ENCODE data around the gene RHOC.

RHOC gene

GRCh38 chr1:112717263-112717873, 10.4 kb upstream of the RHOC start:
- DNase-seq = no peak

DNA sequence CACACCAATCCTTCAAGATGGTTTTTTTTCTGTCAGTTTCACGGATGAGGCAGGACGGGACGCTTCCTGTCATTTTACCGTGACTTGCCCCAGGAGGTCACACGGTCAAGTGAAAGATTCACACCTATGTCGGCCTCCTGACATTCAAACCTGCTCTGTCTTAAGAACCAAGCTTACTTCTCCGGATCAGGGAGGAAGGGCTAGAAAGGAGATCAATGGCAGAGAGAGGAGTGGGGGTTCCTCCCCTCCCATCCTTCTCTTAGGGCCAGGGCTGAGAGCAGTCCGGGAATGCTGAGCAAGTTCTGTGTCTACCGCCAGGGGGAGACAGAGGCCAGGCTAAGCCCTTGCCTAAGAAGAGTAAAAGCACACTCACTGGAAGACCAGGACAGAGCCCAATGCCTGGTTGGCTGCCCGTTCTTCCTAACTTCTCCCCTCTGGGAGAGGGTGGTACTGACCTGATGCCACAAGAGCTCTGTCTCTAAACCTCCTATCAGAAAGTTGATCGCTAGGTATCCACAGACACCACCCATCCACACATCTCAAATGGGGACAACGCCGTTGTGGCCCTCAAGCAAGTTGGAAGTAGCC, 9.3 kb upstream of the RHOC start:
- DNase-seq = peak; percentile 77

GRCh38 chr1:112715264-112716053, 8.5 kb upstream of the RHOC start, which contains the start of gene PPM1J:
Gene PPM1J, minus strand, starts transcription at chr1:112715332. Its CDS starts 31 bp downstream, at chr1:112715301.
- DNase-seq = peak; percentile 98

DNA sequence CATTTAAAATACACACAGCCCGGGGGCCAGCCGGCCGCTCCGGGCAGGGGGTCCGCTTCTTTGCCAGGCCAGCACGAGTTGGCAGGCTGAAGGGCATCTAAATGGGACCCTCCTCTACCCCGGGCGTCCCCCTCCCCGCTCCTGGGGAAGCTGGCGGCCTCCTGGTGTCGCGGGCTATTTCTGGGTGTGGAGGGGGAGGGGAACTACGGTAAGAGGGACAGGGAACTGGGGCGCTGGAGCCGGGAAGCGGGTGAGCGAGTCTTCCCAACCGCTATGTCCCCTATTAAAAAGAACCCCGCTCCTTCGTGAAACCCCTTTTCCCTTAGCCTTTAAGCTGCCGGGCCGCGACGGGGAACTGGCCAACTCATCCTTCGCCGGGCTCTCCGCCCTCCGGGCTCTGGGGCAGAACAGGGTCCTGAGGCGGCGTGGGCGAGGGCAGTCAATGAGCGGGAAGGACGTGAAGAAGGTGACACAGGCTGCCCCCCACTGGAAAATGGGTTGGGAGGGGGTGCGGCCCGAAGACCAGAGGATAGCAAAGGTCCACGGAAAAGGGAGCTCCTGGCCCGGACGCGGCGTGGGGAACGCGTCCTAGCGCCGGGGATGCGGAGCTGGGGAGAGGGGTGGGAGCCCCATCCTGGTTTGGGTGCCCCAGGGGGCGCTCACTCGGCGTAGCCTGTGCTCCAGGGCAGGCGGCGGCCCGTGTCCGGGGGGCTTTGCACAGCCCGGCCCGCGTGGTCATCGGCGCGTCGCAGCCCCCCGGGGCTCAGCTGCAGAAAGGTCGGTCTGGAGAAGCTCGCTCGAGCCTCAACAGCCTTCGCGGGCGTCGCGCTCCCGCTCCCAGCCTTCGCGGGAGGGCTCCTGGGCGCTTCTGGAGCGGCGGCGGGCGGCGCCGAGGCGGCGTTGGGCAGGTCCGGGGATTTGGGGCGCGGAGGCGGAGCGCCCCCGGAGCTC, 7.7 kb upstream of the RHOC start:
- DNase-seq = peak; percentile 43

DNA sequence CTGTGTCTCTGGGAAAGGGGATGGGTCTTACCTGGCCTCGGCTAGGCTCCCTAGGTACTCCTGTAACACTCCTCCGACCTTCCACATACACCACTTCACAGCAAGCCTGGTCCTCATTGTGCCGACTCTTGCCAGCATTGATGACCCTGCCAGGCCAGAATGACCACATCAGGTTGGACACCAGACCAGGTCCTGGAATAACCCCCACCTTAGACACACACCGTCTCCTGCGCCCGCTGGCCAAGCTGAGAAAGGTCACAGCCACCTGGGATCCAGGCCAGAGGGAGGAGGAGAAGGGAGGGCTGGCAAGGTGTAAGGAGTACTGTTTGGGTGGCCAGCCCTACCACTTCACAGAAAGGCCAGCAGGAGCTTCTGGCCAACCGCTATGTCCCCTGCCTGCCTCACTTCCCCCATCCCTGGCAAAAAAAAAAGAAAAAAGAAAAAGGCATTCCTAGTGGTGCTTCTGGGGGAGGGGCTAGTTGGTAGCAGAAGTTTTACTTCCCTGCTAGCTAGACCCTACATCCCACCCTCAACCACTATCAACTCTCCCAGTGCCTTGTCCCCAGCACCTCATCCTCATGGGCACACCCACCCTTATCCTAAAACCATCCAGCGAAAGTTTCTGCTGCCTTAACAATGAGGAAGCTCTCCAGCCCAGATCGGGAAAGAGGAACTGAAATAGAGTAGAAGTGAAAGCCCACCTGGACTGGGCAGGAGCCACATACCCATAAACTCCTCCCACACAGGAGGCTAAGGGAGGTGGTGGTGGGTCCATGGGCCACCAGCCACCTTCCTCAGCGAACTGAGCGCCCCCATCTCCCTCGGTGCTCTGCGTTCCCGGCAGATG, 6.8 kb upstream of the RHOC start:
- DNase-seq = no peak

DNA sequence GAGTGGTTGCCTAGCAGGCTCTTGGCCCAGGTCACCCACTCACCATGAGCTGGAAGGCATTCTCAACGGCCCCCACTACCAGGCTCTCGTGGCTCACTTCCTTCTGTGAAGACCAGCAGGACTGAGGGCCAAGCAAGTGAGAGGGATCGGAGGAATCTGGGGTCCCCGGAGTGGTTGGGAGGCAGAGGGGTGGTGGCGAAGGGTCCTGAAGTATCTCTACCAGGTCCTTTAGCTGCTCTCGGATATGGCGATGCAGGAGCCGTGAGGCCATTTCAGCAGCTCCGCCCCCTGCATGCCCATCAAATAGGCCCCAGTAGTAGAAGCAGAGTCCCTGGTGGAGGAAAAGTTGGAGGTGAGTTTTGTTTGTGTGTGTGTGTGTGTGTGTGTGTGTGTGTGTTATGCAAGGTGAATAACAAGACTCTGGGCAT, 5.8 kb upstream of the RHOC start:
- DNase-seq = no peak

DNA sequence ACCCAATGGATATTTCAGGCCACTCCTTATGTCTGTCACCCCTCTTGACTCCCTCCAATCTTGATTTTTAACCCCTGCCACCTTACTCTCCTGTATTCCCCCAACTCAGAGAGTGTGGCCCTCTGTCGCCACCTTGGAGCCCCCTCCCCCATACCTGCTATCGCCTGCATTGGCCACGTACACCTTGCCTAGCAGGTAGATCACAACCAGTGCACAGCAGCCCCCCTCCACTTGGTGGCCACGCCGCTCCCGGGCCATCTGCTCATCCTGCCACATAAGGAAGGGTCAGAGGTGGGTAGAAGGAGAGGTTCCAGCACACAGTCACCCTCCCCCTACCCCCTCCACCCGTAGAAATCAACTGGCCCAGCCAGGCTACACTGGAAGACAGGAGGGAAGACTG, 5.3 kb upstream of the RHOC start:
- DNase-seq = no peak

DNA sequence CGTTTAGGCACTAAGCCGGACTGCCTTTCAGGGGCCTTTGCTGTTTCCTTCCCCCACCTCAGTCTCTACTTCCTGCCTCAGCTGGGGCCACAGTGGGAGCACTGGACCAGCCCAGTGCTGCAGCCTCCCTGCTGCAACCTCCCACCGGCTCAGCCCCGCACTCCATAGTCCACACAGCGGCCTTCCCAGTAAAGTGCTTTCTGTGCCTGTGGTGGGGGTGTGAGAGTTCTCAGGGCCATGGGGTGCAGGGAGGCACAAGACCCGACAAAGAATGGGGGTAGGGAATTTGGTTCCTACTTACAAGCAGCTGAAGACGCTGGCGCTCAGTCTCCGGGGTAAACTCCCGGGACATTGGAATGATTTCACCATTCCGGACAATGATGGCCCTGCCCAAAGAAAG, 4.7 kb upstream of the RHOC start:
- DNase-seq = no peak

- peak; percentile 27 for DNase-seq
Measured at GRCh38 chr1:112711041-112711440, 4.1 kb upstream of the RHOC start.

GRCh38 chr1:112710586-112710985, 3.7 kb upstream of the RHOC start:
- DNase-seq = peak; percentile 25

DNA sequence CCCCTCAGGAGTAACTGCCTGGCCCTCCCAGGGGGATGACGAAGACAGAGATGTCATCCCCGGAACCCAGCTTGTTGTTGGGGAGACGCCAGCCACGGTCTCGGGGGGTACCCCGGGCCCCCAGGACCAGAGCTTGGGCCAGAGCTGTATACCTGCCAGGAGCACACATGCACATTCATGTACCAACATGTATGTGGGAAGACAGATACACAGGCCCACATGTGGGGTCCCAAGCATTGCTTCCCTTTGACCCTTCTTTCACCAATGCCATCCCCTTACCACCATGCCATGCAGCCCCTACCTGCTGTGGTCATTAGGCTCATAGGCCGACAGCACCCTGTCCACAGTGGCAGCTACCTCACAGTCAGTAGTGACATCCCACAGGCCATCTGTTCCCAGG, 3.2 kb upstream of the RHOC start:
- no peak for DNase-seq

DNA sequence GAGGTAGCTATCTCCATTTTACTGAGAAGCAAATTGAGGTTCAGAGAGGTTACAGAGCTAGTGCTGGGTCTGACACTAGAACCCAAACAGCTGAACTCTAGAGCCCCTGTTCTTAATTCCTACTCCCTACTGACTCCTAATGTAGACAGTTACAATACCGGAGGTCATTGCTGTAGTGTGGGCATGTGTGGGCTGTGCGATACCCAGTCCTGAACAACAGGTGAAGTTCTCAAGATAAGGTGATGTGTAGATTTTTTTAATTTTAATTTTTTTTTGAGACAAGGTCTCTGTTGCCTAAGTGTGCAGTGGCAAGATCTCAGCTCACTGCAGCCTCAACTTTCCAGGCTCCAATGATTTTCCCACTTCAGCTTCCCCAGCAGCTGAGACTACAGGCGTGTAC, 1.6 kb upstream of the RHOC start:
- no peak for DNase-seq

- peak; percentile 30 for DNase-seq
Measured at GRCh38 chr1:112708002-112708448, 1.1 kb upstream of the RHOC start.

- peak; percentile 71 for DNase-seq
Measured at GRCh38 chr1:112707221-112708001, 484 bp upstream of the RHOC start.

GRCh38 chr1:112704934-112705627, 1.8 kb downstream of the RHOC start:
- no peak for DNase-seq

DNA sequence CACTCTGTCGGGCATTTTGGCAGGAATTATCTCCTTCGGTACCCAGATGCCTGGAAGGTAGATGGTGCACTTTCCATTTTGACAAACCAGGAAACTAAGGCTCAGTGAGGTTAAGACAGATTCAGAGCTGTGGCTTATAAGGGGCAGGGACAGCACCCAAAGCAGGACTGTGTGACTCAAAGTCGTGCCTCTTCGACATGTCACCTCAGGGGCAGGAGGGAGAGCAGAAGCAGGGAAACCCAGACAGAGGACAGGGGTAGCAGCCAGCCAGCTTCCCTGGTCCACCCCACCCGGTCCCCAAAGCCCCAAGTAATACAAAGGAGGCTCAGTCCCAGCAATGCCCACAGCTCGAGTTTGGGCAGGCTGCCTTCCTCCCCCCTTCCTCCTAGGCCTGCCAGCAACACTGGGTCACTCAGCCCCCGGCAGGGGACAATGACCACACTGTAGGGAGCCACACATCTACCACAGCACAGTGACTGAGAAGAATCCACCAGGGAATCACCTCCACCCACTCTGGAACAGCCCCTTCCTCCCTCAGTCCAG, 2.5 kb downstream of the RHOC start:
- no peak for DNase-seq

DNA sequence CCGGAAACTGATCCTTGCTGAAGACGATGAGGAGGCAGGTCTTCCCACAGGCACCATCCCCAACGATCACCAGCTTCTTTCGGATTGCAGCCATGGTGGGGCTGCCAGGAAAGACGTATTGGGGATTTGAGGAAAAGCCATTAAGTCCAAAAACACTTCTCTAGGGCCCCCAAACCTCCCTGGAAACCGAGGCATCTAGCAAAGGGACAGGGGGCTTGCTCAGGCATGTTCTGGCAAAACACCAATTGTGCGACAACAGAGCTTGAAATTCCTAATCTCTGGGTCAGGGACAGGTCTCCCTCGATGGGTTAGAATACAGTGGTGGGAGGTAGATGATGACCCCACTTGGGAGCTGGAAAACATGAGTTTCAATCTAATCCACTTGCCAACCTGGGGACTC, 3.2 kb downstream of the RHOC start:
- DNase-seq = no peak

DNA sequence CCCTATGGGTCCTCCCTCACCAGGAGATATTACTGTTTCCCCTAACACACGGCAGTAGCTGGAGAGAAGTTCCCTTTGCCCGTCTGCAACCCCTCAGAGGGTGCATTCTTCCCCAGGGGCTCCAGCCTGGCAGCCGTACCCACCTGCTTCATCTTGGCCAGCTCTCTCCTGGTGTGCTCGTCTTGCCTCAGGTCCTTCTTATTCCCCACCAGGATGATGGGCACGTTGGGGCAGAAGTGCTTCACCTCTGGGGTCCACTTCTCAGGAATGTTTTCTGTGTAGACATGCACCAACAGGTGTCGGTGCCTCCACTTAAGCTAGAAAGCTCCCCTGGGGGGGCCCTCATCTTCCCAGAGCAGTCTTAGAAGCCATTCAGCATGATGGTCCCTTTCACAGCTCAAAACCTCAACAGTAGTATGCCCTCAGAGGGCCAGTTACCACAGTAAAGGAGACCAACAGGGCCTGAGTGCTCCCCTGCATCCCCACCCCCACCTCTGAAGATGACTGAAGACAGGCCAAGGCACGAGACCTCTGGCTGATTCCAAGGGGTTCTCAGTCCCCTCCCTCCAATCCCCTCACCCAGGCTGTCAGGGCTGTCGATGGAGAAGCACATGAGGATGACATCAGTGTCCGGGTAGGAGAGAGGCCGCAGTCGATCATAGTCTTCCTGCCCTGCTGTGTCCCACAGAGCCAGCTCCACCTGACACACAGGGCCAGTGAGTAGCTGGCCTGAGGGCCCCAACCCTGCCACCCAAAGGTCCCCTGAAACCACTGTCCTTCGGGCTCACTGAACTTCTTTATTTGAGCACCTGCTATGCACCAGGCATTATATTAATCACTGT, 4.3 kb downstream of the RHOC start:
- DNase-seq = no peak

DNA sequence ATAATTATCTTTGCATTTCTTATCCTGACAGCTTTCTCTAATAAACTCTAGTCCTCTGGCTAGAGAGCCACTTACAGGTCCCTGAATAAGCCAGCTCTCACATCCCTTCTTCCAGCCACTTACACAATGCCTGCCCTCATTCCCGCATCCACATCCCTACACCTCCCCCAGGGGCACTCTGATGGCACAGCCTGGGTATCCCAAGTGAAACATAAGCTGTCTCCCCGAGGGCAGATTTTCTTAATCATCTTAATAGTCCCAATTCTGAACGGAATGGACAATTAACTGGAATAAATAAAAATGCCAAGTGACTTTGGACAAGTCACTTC, 4.9 kb downstream of the RHOC start:
- no peak for DNase-seq
